GM12891 (cell line): ENCODE measurements around the gene THAP7.

Source experiments
- DNase-seq: peaks from one replicate; pipeline ENCODE4 v3.0.0; 2011; ENCODE audit warnings: low spot score; ENCODE audit not compliant: insufficient read length
- FAIRE-seq: peaks from 2 replicates; lab custom pipeline; 2011; peaks lifted over from hg19 to GRCh38; lab: Jason Lieb, UNC
- PAX5 ChIP-seq: IDR thresholded peaks from 2 replicates; pipeline ENCODE4 v1.6.1; 2011; ENCODE audit warnings: low read length, moderate library complexity, mild to moderate bottlenecking; ENCODE audit not compliant: insufficient read depth, severe bottlenecking
- POLR2A ChIP-seq: IDR thresholded peaks from 2 replicates; pipeline ENCODE4 v1.6.1; 2011; ENCODE audit warnings: low read depth, low read length, control low read depth
- POLR2AphosphoS5 ChIP-seq: IDR thresholded peaks from 2 replicates; pipeline ENCODE4 v1.6.1; 2011; ENCODE audit warnings: low read depth, low read length, control low read depth
- POU2F2 ChIP-seq: IDR thresholded peaks from 2 replicates; pipeline ENCODE4 v1.6.1; 2011; ENCODE audit warnings: low read depth, mild to moderate bottlenecking, control low read depth, low read length, moderate library complexity
- SPI1 ChIP-seq: IDR thresholded peaks from 2 replicates; pipeline ENCODE4 v1.6.1; 2011; ENCODE audit warnings: low read depth, low read length, control low read depth
- TAF1 ChIP-seq: IDR thresholded peaks from 2 replicates; pipeline ENCODE4 v1.6.1; 2011; ENCODE audit warnings: low read depth, low read length, control low read depth

THAP7 gene

GRCh38 chr22:20979940-20980453 is 21.9 kb downstream of the THAP7 start:
- no peak for DNase-seq
- peak; percentile 16 for FAIRE-seq
- TF ChIP-seq SPI1 (no peak), POU2F2 (no peak), PAX5 (no peak), POLR2AphosphoS5 (no peak), POLR2A (no peak), TAF1 (no peak)

- TF ChIP-seq POU2F2 (no peak), PAX5 (no peak), TAF1 (no peak), POLR2A (no peak), SPI1 (no peak), POLR2AphosphoS5 (no peak)
- FAIRE-seq (peak; percentile 64), DNase-seq (peak; percentile 67)
Observed at GRCh38 chr22:20979243-20979809, 22.6 kb downstream of the THAP7 start.

DNA sequence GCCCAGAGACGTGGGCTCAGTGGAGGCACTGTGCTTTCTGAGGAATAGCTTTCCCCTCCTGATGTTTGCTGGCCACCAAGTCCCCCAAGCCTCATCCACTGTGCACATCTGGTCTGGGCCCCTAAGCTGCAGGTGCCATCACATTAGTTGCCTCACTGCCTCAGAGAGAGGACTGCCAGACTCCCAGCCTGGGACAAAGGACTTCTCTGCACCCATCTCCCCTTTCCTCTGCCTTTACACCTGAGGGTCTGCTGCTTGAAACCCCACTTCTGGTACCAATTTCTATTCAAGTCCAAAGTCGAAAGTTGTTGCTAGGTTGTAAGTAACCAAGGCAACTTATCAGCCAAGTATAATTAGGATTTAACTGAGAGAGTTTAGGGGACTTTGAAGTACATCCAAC is 23.5 kb downstream of the THAP7 start:
- no peak for TF ChIP-seq SPI1
- TF ChIP-seq POU2F2 = no peak
- TF ChIP-seq POLR2AphosphoS5 = no peak
- TF ChIP-seq PAX5 = no peak
- TF ChIP-seq POLR2A = no peak
- no peak for TF ChIP-seq TAF1
- no peak for FAIRE-seq
- no peak for DNase-seq

DNA sequence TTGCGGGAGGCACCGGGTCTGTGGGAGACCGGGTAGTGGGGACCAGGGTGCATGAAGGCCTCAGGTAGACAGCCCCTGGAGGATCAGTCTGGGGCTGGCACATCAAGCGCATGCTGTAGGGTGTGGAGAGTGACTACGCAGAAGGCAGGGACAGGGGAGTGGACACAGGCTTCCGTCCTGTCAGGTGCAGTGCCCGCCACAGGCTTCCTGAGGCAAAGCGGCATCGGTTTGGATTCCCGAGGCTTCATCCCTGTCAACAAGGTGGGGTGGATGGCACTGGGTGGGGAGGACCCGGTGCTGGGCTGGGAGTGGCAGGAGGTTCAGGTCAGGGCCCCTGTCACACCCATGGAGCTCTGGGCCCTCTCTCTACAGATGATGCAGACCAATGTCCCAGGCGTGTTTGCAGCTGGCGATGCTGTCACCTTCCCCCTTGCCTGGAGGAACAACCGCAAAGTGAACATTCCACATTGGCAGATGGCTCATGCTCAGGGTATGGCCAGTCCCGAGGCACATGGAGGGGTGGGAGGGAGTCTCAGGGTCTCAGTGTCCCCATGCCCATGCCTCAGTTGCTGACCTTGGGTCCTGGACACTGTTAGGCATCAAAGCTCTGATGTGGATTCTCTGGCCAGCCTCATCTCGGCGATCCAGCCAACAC is 24.3 kb downstream of the THAP7 start:
- FAIRE-seq (no peak), DNase-seq (no peak)

DNA sequence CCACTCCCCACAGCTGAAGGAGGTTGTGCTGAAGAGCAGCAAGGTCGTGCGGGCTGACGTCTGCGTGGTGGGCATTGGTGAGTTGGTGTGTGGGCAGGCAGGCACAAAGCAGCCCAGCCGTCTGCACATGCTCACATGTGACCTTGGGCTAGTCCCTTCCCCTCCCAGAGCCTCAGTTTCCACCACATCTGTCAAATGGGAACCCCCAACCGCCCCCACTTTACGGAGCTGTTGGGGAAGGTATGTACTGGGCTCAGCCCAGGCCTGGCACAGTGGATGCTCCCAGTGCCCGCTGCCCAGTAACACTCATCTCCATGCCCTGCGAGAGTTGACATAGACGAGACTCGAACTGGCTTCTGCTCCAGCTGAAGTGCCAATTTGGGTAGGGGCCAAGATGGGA is 24.9 kb downstream of the THAP7 start:
- DNase-seq (no peak), FAIRE-seq (no peak)
- TF ChIP-seq TAF1 (no peak), POLR2AphosphoS5 (no peak), POU2F2 (no peak), SPI1 (no peak), POLR2A (no peak), PAX5 (no peak)

More for the DNA sequence above, 24.3 kb downstream of the THAP7 start:
- TF ChIP-seq PAX5 = no peak
- no peak for TF ChIP-seq SPI1
- no peak for TF ChIP-seq POLR2AphosphoS5
- TF ChIP-seq POU2F2 = no peak
- TF ChIP-seq TAF1 = no peak
- TF ChIP-seq POLR2A = no peak

- FAIRE-seq (no peak), DNase-seq (no peak)
Observed at GRCh38 chr22:20976291-20976877, 25.5 kb downstream of the THAP7 start.

GRCh38 chr22:20975541-20976290 is 26.2 kb downstream of the THAP7 start:
- FAIRE-seq = no peak
- TF ChIP-seq POLR2A (no peak), POU2F2 (no peak), SPI1 (no peak), PAX5 (no peak), POLR2AphosphoS5 (no peak), TAF1 (no peak)
- no peak for DNase-seq

More at GRCh38 chr22:20976291-20976877, 25.5 kb downstream of the THAP7 start:
- no peak for TF ChIP-seq TAF1
- no peak for TF ChIP-seq SPI1
- no peak for TF ChIP-seq POU2F2
- no peak for TF ChIP-seq POLR2AphosphoS5
- TF ChIP-seq PAX5 = no peak
- TF ChIP-seq POLR2A = no peak

- no peak for TF ChIP-seq POU2F2
- no peak for TF ChIP-seq POLR2AphosphoS5
- TF ChIP-seq SPI1 = no peak
- no peak for TF ChIP-seq TAF1
- TF ChIP-seq PAX5 = no peak
- no peak for TF ChIP-seq POLR2A
- DNase-seq (no peak), FAIRE-seq (no peak)
Observed at GRCh38 chr22:20974336-20974955, 27.5 kb downstream of the THAP7 start.
